GM23338 (cell line): ENCODE results near the gene SLITRK1. TPM values are rescaled to one million over a fixed set of nuclear protein-coding genes. Genes with fewer than 3 reads are reported as not detected.

Source experiments
- ATAC-seq: fragments of 200-7000 bp; cut with Tn5 transposase; 3 replicates; pipeline ENCODE4 v1.9.1; 2020
- DNase-seq: peaks from one replicate; pipeline ENCODE4 v3.0.0-alpha.2; 2015; ENCODE audit warnings: low spot score
- H2AFZ ChIP-seq: fragments of 200-600 bp; sonication (generic); 2 replicates; pipeline ENCODE4 v1.8.0; 2016; ENCODE audit warnings: antibody characterized with exemption, mild to moderate bottlenecking, moderate library complexity
- H3F3A ChIP-seq: fragments of 200-600 bp; sonication (generic); replicated peaks from 2 replicates; pipeline ENCODE4 v1.8.0; 2017; ENCODE audit warnings: antibody characterized with exemption, mixed run types, low read depth
- H3K27ac ChIP-seq: fragments of 200-600 bp; sonication (generic); 2 replicates; pipeline ENCODE4 v1.6.1; 2016; ENCODE audit warnings: low read depth
- H3K27me3 ChIP-seq: fragments of 200-600 bp; sonication (generic); 2 replicates; pipeline ENCODE4 v1.8.0; 2016; ENCODE audit warnings: mild to moderate bottlenecking, mixed run types, moderate library complexity; ENCODE audit not compliant: insufficient read depth
- H3K36me3 ChIP-seq: fragments of 200-600 bp; sonication (generic); 2 replicates; pipeline ENCODE4 v1.8.0; 2016; ENCODE audit warnings: mild to moderate bottlenecking; ENCODE audit not compliant: insufficient read depth
- H3K4me1 ChIP-seq: fragments of 200-600 bp; sonication (generic); 2 replicates; pipeline ENCODE4 v1.8.0; 2016; ENCODE audit warnings: mild to moderate bottlenecking, moderate library complexity; ENCODE audit not compliant: insufficient read depth
- H3K4me2 ChIP-seq: fragments of 200-600 bp; sonication (generic); 2 replicates; pipeline ENCODE4 v1.7.1; 2017; ENCODE audit warnings: mixed run types
- H3K4me3 ChIP-seq: fragments of 200-600 bp; sonication (generic); 2 replicates; pipeline ENCODE4 v1.6.1; 2016; ENCODE audit warnings: mixed run types
- H3K79me2 ChIP-seq: fragments of 200-600 bp; sonication (generic); replicated peaks from 2 replicates; pipeline ENCODE4 v1.8.0; 2017; ENCODE audit warnings: mild to moderate bottlenecking; ENCODE audit not compliant: insufficient read depth
- H3K9me2 ChIP-seq: fragments of 200-600 bp; sonication (generic); 2 replicates; pipeline ENCODE4 v1.8.0; 2017; ENCODE audit not compliant: insufficient read depth
- H4K20me1 ChIP-seq: fragments of 200-600 bp; sonication (generic); replicated peaks from 2 replicates; pipeline ENCODE4 v1.8.0; 2017; ENCODE audit warnings: mild to moderate bottlenecking; ENCODE audit not compliant: insufficient read depth
- H3K27ac Mint-ChIP-seq: 2 replicates; pipeline ENCODE4 v1.8.0; 2020; ENCODE audit warnings: inconsistent platforms, mild to moderate bottlenecking, moderate library complexity, mixed read lengths
- H3K27me3 Mint-ChIP-seq: 3 replicates; pipeline ENCODE4 v1.8.0; 2022; ENCODE audit warnings: low read depth, mild to moderate bottlenecking, moderate library complexity, mixed read lengths, inconsistent platforms; ENCODE audit not compliant: insufficient read depth, poor library complexity
- H3K36me3 Mint-ChIP-seq: 3 replicates; pipeline ENCODE4 v1.8.0; 2021; ENCODE audit warnings: low read depth, mild to moderate bottlenecking, inconsistent platforms, moderate library complexity, mixed read lengths
- H3K4me1 Mint-ChIP-seq: 3 replicates; pipeline ENCODE4 v1.8.0; 2020; ENCODE audit warnings: mild to moderate bottlenecking, inconsistent platforms, mixed read lengths
- H3K4me3 Mint-ChIP-seq: 3 replicates; pipeline ENCODE4 v1.8.0; 2021; ENCODE audit warnings: moderate library complexity, mild to moderate bottlenecking, inconsistent platforms, mixed read lengths
- H3K9me3 Mint-ChIP-seq: 3 replicates; pipeline ENCODE4 v1.8.0; 2020; ENCODE audit warnings: moderate library complexity, mild to moderate bottlenecking, inconsistent platforms, mixed read lengths
- CREB1 ChIP-seq: fragments of 250-450 bp; sonication (Bioruptor Pico); IDR thresholded peaks from 2 replicates; pipeline ENCODE4 v1.5.0; 2020; ENCODE audit warnings: low read depth, mild to moderate bottlenecking, moderate library complexity
- CTCF ChIP-seq, 2 experiments: fragments of 200-600 bp in 1 of 2; sonication (generic) in 1 of 2; conservative IDR thresholded peaks; 2 replicates each; pipeline versions ENCODE4 v1.5.1 to v1.6.1; 2016 to 2017; ENCODE audit warnings: antibody characterized with exemption in 2 of 2, low read depth in 2 of 2, mild to moderate bottlenecking in 2 of 2, moderate library complexity in 1 of 2
- EZH2 ChIP-seq: fragments of 200-600 bp; sonication (generic); IDR thresholded peaks from one replicate; pipeline ENCODE4 v1.8.0; 2017; ENCODE audit warnings: antibody characterized with exemption, mild to moderate bottlenecking, low read depth; ENCODE audit not compliant: unreplicated experiment
- NANOG ChIP-seq: IDR thresholded peaks from 2 replicates; pipeline ENCODE4 v1.6.1; 2016; ENCODE audit warnings: antibody characterized with exemption, borderline replicate concordance
- REST ChIP-seq: IDR thresholded peaks from one replicate; pipeline ENCODE4 v1.6.1; 2018; ENCODE audit warnings: antibody characterized with exemption; ENCODE audit not compliant: unreplicated experiment
- STAT1 ChIP-seq: IDR thresholded peaks from one replicate; pipeline ENCODE4 v1.6.1; 2016; ENCODE audit warnings: antibody characterized with exemption; ENCODE audit not compliant: unreplicated experiment
- ZNF114 ChIP-seq: fragments of 250-450 bp; sonication (Bioruptor Pico); IDR thresholded peaks from 2 replicates; pipeline ENCODE4 v1.5.0; 2020; ENCODE audit warnings: mild to moderate bottlenecking, moderate library complexity
- ZNF462 ChIP-seq: fragments of 250-450 bp; sonication (Bioruptor Pico); IDR thresholded peaks from 2 replicates; pipeline ENCODE4 v1.5.0; 2020; ENCODE audit warnings: mild to moderate bottlenecking, moderate library complexity
- polyA plus RNA-seq: library from polyadenylated mRNA; unstranded; fragments of >200 nt; fragmentation: Nextera tagmentation; extraction: Ambion mirVana; gene quantifications from 2 replicates; pipeline ENCODE4 v1.2.1, GENCODE V29; 2016
- total RNA-seq: library from RNA; depleted of rRNA; stranded (reverse); fragments of >200 nt; shearing (Covaris generic); gene quantifications from 2 replicates; pipeline ENCODE4 v1.2.3, GENCODE V29; 2014

SLITRK1 gene
- total and polyA plus RNA-seq, 2 experiments from 2014 or later = 0.29 to 1.1 TPM

GRCh38 chr13:83878691-83879430, 3.4 kb downstream of the SLITRK1 start:
- TF ChIP-seq EZH2 (peak; percentile 45), CREB1 (no peak)
- ATAC-seq (peak; percentile 20), DNase-seq (peak; percentile 67)
- Mint-ChIP-seq H3K4me1 (peaks cover 40% of the 10 kb centered on the region), H3K9me3 (peaks cover 8% of the 10 kb centered on the region; the same call in 1 of the 3 replicates), H3K36me3 (peaks cover 17% of the 10 kb centered on the region), H3K27ac (no peak overlapping the region), H3K27me3 (peaks cover 17% of the 10 kb centered on the region), H3K4me3 (0 out of 3 replicates have a peak overlapping the region, but pooled peaks have one; percentile 22)
- no peaks in the 10 kb centered on the region for H3K79me2 ChIP-seq
- peak overlapping the region; percentile 53 for H3K4me3 ChIP-seq
- no peaks in the 10 kb centered on the region for H3K9me2 ChIP-seq
- no peaks in the 10 kb centered on the region for H3K36me3 ChIP-seq
- no peaks in the 10 kb centered on the region for H4K20me1 ChIP-seq
- H3F3A ChIP-seq = no peaks in the 10 kb centered on the region
- H3K27ac ChIP-seq = no peak overlapping the region
- peaks cover 70% of the 10 kb centered on the region for H3K27me3 ChIP-seq
- peak overlapping the region; percentile 93 for H2AFZ ChIP-seq
- peak overlapping the region; percentile 85 for H3K4me2 ChIP-seq
- H3K4me1 ChIP-seq = peaks cover 42% of the 10 kb centered on the region

- Mint-ChIP-seq H3K9me3 (peaks cover 8% of the 10 kb centered on the region; the same call in 1 of the 3 replicates), H3K4me3 (peak overlapping the region; percentile 49; the same call in 2 of the 3 replicates), H3K27me3 (peaks cover 15% of the 10 kb centered on the region), H3K36me3 (peaks cover 17% of the 10 kb centered on the region), H3K27ac (no peak overlapping the region), H3K4me1 (peaks cover 34% of the 10 kb centered on the region)
- peak overlapping the region; percentile 53 for H3K4me3 ChIP-seq
- no peaks in the 10 kb centered on the region; the same call in 1 of the 2 replicates for H4K20me1 ChIP-seq
- H3K4me2 ChIP-seq = peak overlapping the region; percentile 85
- DNase-seq = peak; percentile 42
- no peaks in the 10 kb centered on the region for H3F3A ChIP-seq
- ATAC-seq = no peak
- no peak overlapping the region for H2AFZ ChIP-seq
- H3K36me3 ChIP-seq = no peaks in the 10 kb centered on the region
- H3K27me3 ChIP-seq = peaks cover 59% of the 10 kb centered on the region
- H3K79me2 ChIP-seq = no peaks in the 10 kb centered on the region
- TF ChIP-seq NANOG = no peak
- no peak for TF ChIP-seq CREB1
- TF ChIP-seq REST = no peak
- no peak for TF ChIP-seq ZNF114 (CRISPR knock-in tag)
- no peak for TF ChIP-seq STAT1
- no peak for TF ChIP-seq CTCF (conservative IDR thresholded peaks at IDR 0.05; ENCODE audit: low read depth in 2 of 2)
- TF ChIP-seq ZNF462 = no peak
- H3K27ac ChIP-seq = no peak overlapping the region
- peaks cover 35% of the 10 kb centered on the region for H3K4me1 ChIP-seq
- no peaks in the 10 kb centered on the region for H3K9me2 ChIP-seq
Observed at GRCh38 chr13:83877651-83878355, 4.5 kb downstream of the SLITRK1 start.
